Spinal cord (tissue), 10 donors: Measurements from ENCODE around the gene TOMM20. TPM values are rescaled to one million over a fixed set of nuclear protein-coding genes. Genes with fewer than 3 reads are reported as not detected.
"Not testable (repeated sequence)": the region's sequence is repeated elsewhere in the genome, so short reads cannot be mapped to it uniquely, and the experiment has no call there.

Experiments
- DNase-seq, 6 donors: peaks; one replicate each; pipeline versions ENCODE4 v3.0.0 to v3.0.0-alpha.2; 2013 to 2015; ENCODE audit warnings: low spot score in 6 of 6, low read depth in 4 of 6
- H3K27ac ChIP-seq: one replicate; pipeline ENCODE4 v1.5.1; 2013; ENCODE audit warnings: low read depth, low read length, control low read depth
- H3K27me3 ChIP-seq: one replicate; pipeline ENCODE4 v1.6.1; 2013; ENCODE audit warnings: low read length; ENCODE audit not compliant: control insufficient read depth, insufficient read depth
- H3K36me3 ChIP-seq: one replicate; pipeline ENCODE4 v1.6.1; 2013; ENCODE audit warnings: low read length; ENCODE audit not compliant: control insufficient read depth, insufficient read depth
- H3K4me1 ChIP-seq: one replicate; pipeline ENCODE4 v1.6.1; 2013; ENCODE audit warnings: low read length; ENCODE audit not compliant: control insufficient read depth, insufficient read depth
- H3K4me3 ChIP-seq: one replicate; pipeline ENCODE4 v1.5.1; 2013; ENCODE audit warnings: low read depth, low read length, control low read depth
- H3K9me3 ChIP-seq: one replicate; pipeline ENCODE4 v1.6.1; 2013; ENCODE audit warnings: low read length; ENCODE audit not compliant: control insufficient read depth, insufficient read depth
- WGBS: methylation state at CpG from one replicate; pipeline ENCODE4 v1.1.5; 2013; ENCODE audit warnings: missing lambda C conversion rate; ENCODE audit not compliant: insufficient coverage; 5-methylcytosine and 5-hydroxymethylcytosine counted together
- long read RNA-seq, 4 donors: transcript quantifications; one replicate each; lab custom pipeline, GENCODE V29; 2026
- polyA plus RNA-seq, 2 donors: library from polyadenylated mRNA; unstranded; fragments of 120-200 nt; gene quantifications; one replicate each; pipeline ENCODE4 v1.2.1, GENCODE V29; 2013; ENCODE audit not compliant: insufficient read length in 2 of 2
- total RNA-seq, 2 donors: library from RNA; depleted of rRNA in 1 of 2; stranded (reverse); fragments of 120-200 nt in 1 of 2; fragments of >200 nt in 1 of 2; gene quantifications; one replicate each; pipeline versions ENCODE4 v1.2.3 to v1.2.4, GENCODE V29; 2013 to 2014
- donor health status: healthy.

Gene TOMM20
- total RNA-seq (100 to 1,000 TPM in 1 of 2 donors, 10 to 100 TPM in 1; 87.4 to 164 TPM), polyA plus RNA-seq (100 to 1,000 TPM; 159 to 180 TPM)
- long read RNA-seq, donor 1, transcript TOMM20-201 (5 exons, 3,387 nt), result major isoform, 100 of 101 reads
- long read RNA-seq, donor 1, partial matches to known transcripts, result 0 of 101 reads
- long read RNA-seq, donor 1, other reads (novel, unspliced or antisense), result 0 of 101 reads
- long read RNA-seq, donor 2, transcript TOMM20-201 (5 exons, 3,387 nt), result major isoform, 34 of 36 reads
- long read RNA-seq, donor 2, partial matches to known transcripts, result 0 of 36 reads
- long read RNA-seq, donor 2, other reads (novel, unspliced or antisense), result 0 of 36 reads
- long read RNA-seq, donor 3, transcript TOMM20-201 (5 exons, 3,387 nt), result major isoform, 63 of 64 reads
- long read RNA-seq, donor 3, partial matches to known transcripts, result 0 of 64 reads
- long read RNA-seq, donor 3, other reads (novel, unspliced or antisense), result 0 of 64 reads
- long read RNA-seq, donor 4, transcript TOMM20-203 (4 exons, 365 nt), result minor isoform, 7 of 151 reads
- long read RNA-seq, donor 4, transcript TOMM20-201 (5 exons, 3,387 nt), result major isoform, 138 of 151 reads
- long read RNA-seq, donor 4, partial matches to known transcripts, result 6 of 151 reads
- long read RNA-seq, donor 4, other reads (novel, unspliced or antisense), result 0 of 151 reads

GRCh38 chr1:235128456-235129328, at the start of gene TOMM20:
Gene TOMM20 (minus strand): TSS chr1:235128837. CDS start chr1:235128715, 122 bp downstream.
- WGBS, result under 1% methylated on average over 65 of the region's 67 CpGs
- H3K4me3 ChIP-seq, result peak within 1 kb of the TSS; percentile 97
- H3K4me1 ChIP-seq, result peaks cover 11% of the 10 kb centered on the region
- no peaks in the 10 kb centered on the region for H3K27me3 ChIP-seq
- peak within 1 kb of the TSS; percentile 96 for H3K27ac ChIP-seq
- DNase-seq, result peak; percentile 94 to 99 (median 96)
- no peaks in the 10 kb centered on the region for H3K9me3 ChIP-seq
- peaks cover 22% of the 10 kb centered on the region for H3K36me3 ChIP-seq

- Histone ChIP-seq H3K4me1 (no peaks in the 10 kb centered on the region), H3K27ac (no peak overlapping the region), H3K9me3 (no peaks in the 10 kb centered on the region), H3K4me3 (no peak overlapping the region), H3K27me3 (no peaks in the 10 kb centered on the region), H3K36me3 (peaks cover 35% of the 10 kb centered on the region)
- 87% methylated on average over 5 of the region's 7 CpGs for WGBS
- no peak for DNase-seq
Observed at GRCh38 chr1:235176486-235176885, 47.8 kb upstream of the TOMM20 start.

GRCh38 chr1:235169986-235170385, 41.3 kb upstream of the TOMM20 start:
- no peaks in the 10 kb centered on the region for H3K4me1 ChIP-seq
- DNase-seq, result no peak
- H3K27ac ChIP-seq, result no peak overlapping the region
- no peaks in the 10 kb centered on the region for H3K9me3 ChIP-seq
- no peak overlapping the region for H3K4me3 ChIP-seq
- peaks cover 41% of the 10 kb centered on the region for H3K36me3 ChIP-seq
- H3K27me3 ChIP-seq, result no peaks in the 10 kb centered on the region

GRCh38 chr1:235168375-235168774, 39.7 kb upstream of the TOMM20 start:
- no peaks in the 10 kb centered on the region for H3K9me3 ChIP-seq
- peaks cover 29% of the 10 kb centered on the region for H3K36me3 ChIP-seq
- no peaks in the 10 kb centered on the region for H3K27me3 ChIP-seq
- no peak for DNase-seq
- WGBS, result 100% methylated on average over 1 of the region's 3 CpGs
- no peak overlapping the region for H3K4me3 ChIP-seq
- H3K4me1 ChIP-seq, result no peaks in the 10 kb centered on the region
- no peak overlapping the region for H3K27ac ChIP-seq

GRCh38 chr1:235161685-235162327, 33.2 kb upstream of the TOMM20 start:
- DNase-seq, result no peak

GRCh38 chr1:235160957-235161684, 32.5 kb upstream of the TOMM20 start, which contains the start of gene RBM34:
Gene RBM34 (minus strand): TSS chr1:235161250. CDS start chr1:235161226, 24 bp downstream.
- peak within 1 kb of the TSS; percentile 91 for H3K27ac ChIP-seq
- peak; percentile 79 to 97 (median 85) for DNase-seq
- peaks cover 16% of the 10 kb centered on the region for H3K4me1 ChIP-seq
- no peaks in the 10 kb centered on the region for H3K27me3 ChIP-seq
- peaks cover 27% of the 10 kb centered on the region for H3K36me3 ChIP-seq
- H3K9me3 ChIP-seq, result no peaks in the 10 kb centered on the region
- H3K4me3 ChIP-seq, result peak within 1 kb of the TSS; percentile 96
- WGBS, result under 1% methylated on average over 49 of the region's 52 CpGs

More at GRCh38 chr1:235161685-235162327, 33.2 kb upstream of the TOMM20 start:
- Histone ChIP-seq H3K4me1 (peaks cover 16% of the 10 kb centered on the region), H3K27me3 (no peaks in the 10 kb centered on the region), H3K4me3 (peak overlapping the region; percentile 96), H3K9me3 (no peaks in the 10 kb centered on the region), H3K27ac (peak overlapping the region; percentile 91), H3K36me3 (peaks cover 27% of the 10 kb centered on the region)
- 61% methylated on average over 19 of the region's 21 CpGs for WGBS

- 11% methylated on average over 10 of the region's 14 CpGs for WGBS
- Histone ChIP-seq H3K4me1 (peaks cover 16% of the 10 kb centered on the region), H3K9me3 (no peaks in the 10 kb centered on the region), H3K4me3 (peak overlapping the region; percentile 96), H3K36me3 (peaks cover 28% of the 10 kb centered on the region), H3K27me3 (no peaks in the 10 kb centered on the region), H3K27ac (peak overlapping the region; percentile 91)
- peak in 1 of 6 donors; percentile 12 for DNase-seq
Observed at GRCh38 chr1:235160383-235160956, 31.8 kb upstream of the TOMM20 start.

- Histone ChIP-seq H3K4me1 (peaks cover 16% of the 10 kb centered on the region), H3K36me3 (peaks cover 31% of the 10 kb centered on the region)
- H3K4me3 ChIP-seq, DNase-seq, H3K27ac ChIP-seq, H3K9me3 ChIP-seq, H3K27me3 ChIP-seq: not testable (repeated sequence)
- WGBS, result 93% methylated on average over 6 of the region's 9 CpGs
Observed at GRCh38 chr1:235159930-235160329, 31.3 kb upstream of the TOMM20 start.
